HG03558 (cell line): ENCODE measurements around the gene CTIF.
"Not testable (repeated sequence)": the region's sequence is repeated elsewhere in the genome, so short reads cannot be mapped to it uniquely, and the experiment has no call there.

ENCODE experiments used
- ATAC-seq: cut with Tn5 transposase; IDR thresholded peaks from one replicate; pipeline ENCODE4 v1.9.1; 2021; ENCODE audit warnings: moderate number of reproducible peaks; ENCODE audit not compliant: unreplicated experiment; ENCODE audit errors: extremely low read depth

CTIF gene

DNA sequence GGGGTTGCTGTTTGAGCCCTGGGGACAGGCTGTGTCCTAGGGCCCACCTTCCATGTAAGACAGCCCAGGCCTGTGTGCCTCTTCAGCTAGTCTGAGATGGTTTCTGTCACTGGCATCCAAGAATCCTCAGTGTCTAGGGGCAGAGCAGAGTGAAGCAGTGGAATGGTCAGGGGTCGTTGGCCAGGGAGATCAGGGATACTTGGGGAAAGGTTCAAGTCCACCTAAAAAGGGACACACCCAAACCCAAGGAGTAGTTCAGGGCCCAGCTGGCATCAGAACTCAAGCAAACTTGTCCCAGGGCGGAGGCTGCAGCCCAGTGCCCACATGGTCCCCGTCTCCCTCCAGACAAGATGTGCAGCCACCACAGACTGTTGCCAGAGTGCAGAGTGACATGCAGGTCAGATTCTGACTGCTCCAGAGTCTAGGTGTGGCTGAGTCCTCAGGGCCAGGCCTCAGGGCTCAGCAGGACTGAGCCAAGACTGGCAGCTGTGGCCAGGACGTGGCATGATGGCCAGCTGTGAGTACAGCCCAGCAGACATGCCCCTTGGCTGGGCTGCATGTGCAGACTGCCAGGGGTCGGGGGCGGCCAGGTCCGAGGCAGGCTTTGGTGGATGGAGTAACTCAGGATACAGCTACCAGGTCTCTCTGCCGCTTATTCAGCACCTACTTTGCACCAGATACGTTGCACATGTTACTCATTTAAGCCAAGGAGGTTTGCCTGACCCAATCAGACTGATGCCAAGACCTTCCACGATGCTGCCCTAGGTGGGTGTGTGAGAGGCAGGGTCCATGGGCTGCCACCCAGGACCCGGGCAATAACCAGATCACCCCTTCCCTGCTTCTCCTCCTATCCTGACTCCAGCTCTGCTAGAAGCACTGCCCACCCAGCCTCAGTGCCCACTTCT lies 265.4 kb downstream of the CTIF start:
- ATAC-seq: no peak

DNA sequence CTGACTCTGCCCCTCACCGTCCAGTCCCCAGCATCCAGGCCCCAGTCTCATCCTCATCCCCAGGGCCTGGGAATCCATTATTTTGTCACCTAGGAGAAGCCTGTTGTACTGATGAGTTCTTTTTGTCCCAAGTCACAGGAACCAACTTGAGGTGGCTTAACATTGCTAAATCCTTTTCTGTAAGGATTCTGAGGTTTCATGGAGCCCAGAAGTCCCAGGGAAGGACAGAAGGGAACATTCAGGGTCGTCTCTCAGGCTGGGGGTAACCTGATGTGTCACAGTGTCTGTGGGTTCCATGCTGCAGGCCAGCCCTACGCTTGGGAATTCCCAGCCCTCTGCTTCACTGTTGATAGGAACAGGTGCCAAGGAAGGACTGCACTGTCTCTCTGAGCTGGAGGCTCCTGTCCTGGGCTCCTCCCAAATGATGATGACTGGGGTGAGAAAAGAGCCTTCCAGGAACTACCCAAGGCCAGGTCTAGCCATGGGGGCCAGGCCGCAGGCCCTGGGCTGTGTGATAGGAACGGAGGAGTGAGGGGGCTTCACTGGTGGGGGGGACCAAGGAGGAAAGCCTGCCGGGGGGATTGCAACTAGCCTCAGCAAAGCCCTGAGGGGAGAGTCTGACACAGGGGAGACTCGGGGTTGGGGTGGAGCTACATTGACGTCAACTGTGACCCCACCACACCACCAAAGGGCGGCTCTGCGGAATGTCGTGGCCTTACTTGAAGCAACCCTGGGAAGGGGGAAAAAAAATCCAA lies 266.2 kb downstream of the CTIF start:
- no peak for ATAC-seq

DNA sequence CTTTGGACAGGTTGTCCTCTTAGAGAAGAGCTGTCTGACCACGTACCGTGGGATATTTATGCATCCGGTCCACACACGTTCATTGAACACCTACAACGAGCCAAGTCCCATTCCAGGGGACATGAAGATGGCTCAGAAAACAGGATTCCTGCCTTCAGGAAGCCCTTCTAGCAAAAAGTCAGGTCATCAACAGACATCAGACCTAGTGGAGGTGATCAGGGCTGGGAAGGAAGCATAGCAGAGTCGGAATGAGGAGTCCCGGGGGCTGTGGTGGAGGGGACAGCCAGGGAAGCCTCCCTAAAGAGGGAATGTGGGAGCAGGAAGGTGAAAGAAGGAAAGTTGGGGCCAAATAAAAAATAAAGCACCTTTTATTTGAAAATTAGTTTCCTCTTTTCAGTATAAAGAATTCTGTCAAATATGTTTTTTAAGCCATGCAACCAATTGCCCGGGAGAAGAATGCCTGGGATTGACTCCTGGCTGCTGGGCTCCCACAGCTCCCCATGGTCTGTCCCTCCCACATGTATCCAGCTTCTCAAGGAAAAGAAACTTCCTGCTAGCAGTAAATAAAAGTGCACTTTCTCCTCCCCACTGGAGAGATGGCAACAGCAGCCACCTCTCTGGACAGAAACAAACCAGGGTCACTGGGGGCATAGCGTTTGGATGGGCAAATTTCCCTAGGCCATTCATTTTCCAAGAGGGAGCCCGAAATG lies 267.1 kb downstream of the CTIF start:
- no peak for ATAC-seq

DNA sequence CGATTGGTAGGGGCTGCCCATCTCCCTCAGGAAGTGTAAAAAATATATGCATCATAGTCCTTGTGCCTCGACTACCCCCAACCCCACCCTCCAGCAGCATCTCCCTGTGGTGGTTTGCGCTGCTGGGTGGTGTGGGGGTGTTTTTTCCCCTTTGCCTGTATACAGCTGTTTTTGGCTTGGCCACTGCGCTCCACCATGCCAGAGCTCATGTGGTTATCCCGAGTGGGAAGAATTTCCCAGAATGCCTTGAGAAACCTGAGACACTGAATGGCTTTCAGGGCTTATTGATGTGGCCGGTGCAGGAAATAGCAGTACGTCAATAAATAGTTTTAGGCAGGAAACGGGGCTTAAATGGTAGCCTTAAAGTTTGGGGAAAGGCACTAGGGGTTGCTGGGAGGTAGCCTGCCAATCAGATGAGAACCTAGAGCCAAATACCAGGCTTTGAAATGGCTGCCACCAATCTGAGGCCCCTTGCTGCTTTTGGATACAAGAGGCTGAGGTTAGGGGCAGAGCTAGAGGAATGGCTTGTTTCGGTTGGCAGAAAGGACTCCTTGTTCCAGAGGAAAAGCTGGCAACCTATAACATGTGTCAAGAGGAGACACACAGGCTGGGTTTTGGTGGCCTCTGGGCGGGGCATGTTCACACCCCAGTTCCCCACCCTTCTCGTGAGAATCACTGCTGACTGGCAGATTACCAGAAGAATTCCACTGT lies 267.9 kb downstream of the CTIF start:
- ATAC-seq: no peak

DNA sequence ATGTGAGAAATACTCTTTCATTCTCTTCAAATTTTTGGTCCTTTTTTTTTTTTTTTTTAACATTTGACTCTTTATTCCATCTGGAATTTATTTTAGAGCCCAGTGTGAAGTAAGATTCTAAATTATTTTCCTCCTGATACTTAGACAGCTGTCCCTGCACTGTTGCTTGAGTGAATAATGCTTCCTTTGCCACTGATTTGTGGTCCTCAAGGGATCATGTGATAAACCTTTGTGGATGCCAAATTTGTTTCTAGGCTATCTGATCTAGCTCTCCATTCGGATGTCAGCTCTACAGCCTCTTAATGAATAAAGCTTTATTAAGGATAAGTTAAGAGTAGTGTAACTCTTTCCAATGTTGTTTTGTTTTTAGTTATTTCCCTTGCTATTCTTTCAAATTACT lies 269.6 kb downstream of the CTIF start:
- no peak for ATAC-seq

DNA sequence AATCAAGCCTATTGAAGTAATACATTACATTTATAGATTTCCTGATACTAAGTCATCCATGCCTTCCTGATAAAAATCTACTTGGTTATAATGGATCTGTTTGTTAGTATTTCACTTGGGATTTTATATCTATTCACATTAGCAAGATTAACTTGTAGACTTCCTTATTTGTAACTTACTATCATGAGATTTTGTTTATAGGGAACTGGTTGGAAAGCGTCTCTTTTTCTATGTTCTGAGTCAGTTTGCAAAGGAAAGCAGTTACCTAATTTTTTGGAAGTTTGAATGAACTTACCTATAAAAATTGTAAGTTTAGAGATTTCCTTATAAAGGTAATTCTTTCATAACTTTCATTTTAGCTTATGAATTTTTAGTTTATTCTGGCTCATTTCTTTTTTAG lies 270.5 kb downstream of the CTIF start:
- no peak for ATAC-seq

DNA sequence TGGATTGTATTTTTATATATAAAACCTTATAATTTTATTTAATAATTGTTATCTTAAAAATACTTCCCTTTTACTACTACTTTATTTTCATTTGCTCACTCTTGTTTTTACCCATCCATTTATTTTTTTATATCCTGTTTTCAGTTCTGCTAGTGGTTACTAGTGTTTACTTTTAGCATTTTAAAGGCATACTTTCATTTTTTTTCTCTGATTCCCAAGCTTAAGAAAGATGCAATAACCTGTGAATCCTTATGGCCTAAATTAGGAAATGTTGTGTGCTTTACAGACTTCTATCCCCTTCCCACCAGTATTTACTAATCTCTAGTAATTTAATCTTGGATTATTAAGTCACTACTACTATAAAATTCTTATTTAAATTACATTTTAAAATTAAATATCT lies 272.0 kb downstream of the CTIF start:
- ATAC-seq: no peak

DNA sequence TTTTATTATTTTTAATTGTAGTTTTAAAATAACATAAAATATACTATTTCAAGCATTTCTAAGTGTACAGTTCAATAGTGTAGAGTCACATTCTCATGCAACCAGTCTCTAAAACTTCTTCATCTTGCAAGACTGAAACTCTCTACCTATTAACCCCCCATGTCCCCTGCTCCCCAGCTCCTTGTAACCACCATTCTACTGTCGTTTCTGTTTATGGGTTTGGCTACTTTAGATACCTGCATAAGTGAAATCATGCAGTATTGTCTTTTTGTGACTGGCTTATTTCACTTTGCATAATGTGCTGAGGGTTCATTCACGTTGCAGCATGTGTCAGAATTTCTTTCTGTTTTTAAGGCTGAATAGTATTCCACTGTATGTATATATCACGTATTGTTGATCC lies 272.6 kb downstream of the CTIF start:
- no peak for ATAC-seq

DNA sequence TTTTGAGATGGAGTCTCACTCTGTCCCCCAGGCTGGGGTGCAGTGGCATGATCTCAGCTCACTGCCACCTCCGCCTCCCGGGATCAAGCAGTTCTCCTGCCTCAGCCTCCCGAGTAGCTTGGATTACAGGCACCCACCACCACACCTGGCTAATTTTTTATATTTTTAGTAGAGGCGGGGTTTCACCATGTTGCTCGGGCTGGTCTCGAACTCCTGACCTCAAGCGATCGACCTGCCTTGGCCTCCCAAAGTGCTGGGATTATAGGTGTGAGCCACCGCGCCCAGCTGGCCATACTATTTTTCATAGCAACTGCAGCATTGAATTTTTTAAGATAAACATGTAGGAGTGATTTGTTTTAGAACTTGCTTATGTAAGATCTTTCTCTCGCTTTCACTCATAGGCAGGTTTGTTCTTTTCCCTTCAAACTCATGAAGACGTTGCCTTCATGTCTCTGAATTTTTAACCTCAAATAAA lies 273.2 kb downstream of the CTIF start:
- ATAC-seq: not testable (repeated sequence)

DNA sequence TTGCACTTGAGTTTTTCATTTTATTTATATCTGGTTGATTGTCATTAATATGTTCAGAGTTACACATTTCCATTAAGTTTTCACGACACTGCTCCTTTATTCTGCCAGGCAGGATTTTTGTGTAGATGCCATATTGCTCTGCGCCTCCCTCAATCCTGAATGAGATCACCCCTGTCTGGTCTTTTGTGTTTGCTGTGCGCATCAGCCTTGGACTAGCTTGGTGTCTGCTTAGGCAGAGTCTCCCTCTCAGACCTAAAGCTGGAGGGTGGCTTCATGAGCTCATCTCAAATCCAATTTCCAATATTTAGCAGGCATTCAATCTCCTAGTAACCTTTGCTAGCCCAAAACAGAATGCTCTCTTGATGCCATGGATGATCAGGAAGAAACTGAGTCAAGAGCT lies 274.5 kb downstream of the CTIF start:
- no peak for ATAC-seq

DNA sequence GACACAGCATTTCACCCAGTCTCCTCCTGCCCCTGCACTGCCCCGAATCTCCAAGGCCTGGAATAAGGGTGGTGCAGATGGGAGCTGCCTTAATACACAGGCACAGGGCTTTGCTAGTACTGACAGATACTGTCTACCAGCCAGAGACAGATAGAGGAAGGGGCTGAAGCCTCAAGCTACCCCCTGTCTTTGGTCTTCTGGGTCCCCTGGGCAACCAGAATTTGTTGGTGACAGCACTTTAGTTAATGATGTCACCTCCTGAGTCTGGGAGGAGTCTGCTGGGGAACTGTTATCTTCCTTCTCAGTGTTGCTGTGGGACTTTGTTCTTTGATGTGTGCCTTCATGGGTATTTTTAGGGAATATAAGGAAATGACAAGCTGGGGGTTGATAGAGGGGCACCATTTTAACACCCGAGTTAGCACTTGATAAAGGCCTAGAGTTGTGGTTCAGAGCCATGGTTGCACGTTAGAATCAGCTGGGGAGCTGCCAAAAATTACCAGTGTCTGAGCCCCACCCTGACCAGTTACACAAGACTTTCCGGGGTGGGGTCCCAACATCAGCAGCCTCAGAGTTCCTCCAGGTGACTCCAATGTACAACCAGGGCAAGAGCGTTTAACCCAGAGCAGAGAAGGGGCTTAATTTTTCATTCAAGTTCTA lies 275.1 kb downstream of the CTIF start:
- no peak for ATAC-seq

DNA sequence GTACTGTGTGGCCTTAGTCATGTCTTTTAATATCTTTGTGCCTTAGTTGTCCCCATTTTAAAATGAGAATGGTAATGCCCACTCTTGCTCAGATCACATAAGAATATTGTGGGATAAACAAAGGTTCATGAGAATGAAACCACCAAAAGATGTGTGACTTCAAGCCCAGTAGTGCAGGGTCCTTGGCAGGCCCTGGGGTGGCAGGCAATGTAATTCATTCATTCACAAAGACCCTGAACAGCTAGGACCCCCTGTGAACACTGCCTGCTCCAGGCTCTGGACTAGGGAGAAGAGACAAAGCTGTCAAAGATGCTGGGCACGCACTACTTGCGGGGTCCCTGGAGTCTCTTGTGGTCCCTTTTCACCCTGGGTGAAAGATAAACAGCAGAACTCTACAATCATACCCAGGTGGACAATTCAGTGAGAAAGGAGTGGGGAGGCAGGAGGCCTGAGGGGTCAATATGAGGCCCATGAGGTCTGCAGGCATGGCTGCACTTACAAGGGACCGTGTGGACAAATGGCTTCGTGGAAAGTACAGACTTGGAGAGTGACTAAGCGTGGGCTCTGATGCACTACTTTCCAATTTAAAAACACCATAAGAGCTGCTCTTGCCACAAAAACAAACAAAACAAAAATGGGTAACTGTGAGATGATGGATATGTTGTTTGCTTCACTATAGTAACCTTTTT lies 275.8 kb downstream of the CTIF start:
- ATAC-seq: no peak

DNA sequence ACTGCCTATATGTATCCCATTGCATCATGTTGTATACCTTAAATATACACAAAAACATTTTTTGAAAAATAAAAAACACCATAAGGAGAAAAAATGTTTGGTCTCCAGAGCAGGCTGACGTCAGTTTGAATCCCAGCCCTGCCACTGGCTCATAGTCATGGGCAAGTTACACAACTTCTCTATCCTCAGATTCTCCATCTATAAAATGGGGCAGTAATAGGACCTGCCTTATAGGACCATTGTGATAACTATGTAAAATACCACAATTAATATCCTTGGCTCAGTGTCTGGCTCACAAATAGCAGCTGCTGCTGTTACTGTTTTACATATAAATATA lies 276.3 kb downstream of the CTIF start:
- ATAC-seq: no peak

DNA sequence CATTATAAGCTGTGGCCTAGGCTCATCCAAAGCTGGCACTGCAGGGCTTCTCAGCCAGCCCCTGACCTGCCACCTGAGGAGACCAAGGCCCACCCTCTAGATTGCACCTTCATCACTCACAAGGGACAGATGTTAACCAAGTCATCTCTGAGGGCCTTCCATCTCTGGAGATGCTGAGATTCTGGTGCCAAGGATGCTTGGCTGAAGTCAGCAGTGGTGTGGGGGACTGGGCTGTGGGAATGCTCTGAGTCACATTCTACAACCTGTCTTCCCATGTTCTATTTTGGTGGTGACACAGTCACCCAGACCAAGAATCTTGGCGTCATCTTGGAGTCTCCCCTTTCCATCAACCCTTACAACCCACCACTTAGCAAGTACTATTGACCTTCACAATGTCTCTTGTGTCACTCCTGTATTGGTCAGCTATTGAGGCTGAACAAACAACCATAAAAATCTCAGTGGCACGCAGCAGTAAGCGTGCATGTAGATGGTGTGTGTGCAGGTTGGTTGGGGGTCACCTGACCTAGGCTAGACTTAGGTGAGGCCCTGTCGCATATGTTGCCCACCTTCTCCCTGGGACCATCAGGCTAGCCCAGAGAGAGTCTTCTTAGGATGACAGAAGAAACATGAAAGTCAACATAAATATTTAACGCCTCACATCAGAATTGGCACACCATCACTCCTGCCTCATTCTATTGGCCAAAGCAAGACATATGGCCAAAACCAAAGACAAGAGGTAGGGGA lies 276.9 kb downstream of the CTIF start:
- ATAC-seq: no peak

DNA sequence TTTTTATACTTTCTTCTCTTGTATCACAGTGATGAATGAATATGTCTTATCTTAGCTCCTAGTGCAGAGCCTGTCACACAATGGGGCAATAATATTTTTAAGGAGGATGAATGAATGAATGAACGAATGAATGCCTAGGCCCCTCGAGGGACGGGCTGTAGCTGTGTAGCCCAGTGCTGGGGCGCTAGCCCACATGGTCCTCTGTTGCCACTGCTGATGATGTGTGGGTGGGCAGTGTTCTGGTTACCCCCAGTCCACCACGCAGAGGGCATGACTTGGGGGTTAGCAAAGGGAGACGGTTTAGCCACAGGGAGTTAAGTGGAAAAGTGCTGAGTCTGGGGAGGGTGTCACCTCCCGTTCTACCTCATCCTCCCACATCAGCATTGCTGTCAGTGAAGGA lies 277.7 kb downstream of the CTIF start:
- no peak for ATAC-seq

DNA sequence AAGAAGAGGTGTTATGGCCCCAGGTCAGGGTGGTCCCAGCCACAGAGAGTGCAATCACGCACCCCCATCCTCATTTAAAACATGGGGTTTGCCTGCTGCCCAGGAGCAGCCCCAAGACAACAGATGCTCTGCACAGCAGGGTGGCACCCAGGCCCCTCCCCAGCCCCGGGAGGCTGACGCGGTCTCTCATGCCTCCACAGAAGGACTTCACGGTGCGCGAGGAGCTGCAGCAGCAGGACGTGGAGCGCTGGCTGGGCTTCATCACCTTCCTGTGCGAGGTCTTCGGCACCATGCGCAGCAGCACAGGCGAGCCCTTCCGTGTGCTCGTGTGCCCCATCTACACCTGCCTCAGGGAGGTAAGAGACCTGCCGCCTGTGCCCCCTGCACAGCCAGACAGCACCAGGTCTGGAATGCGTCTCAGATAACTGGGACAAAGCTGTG lies 278.2 kb downstream of the CTIF start:
- no peak for ATAC-seq

DNA sequence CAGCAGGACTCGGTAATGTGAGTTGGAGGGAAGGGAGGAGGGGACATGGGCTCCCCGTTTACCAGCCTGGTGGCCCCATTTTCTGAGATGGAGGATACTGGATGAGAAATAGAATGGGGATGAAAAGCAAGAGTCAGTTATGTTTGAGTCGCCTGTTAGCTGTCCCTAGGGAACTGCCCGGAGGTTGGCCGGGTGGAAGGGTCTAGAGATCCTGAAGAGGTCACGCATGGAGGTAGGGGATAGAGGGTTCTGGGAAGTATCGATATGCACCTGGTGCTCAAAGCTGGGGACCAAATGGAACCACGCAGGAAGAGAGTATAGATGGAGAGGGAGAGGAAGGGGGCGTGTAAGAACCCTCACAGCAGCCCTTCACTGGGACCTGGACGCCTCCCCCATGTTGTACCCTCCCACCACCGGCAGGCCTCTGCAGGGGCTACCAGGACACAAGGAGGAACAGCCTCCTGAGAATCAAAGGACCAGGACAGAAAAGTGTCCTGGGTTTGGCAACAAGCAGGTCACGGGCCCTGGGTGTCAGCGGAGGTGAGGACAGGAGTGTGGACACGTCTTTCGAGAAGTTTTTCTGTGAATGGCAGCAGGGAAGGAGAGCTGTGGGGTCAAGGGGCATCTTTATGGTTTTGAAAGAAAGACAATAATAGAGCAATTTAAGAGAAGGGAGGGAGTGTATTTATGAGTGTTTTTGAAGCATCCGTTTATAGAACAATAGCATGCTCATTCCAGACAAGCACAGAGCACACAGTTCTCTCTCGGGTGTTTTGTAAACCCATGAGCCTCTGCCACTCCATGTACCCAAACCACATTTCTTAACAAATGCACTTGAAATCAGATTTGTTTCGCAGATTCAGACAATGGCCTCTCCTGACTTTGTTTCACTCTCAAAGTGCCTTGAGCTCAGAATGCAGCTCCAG lies 279.8 kb downstream of the CTIF start:
- no peak for ATAC-seq

DNA sequence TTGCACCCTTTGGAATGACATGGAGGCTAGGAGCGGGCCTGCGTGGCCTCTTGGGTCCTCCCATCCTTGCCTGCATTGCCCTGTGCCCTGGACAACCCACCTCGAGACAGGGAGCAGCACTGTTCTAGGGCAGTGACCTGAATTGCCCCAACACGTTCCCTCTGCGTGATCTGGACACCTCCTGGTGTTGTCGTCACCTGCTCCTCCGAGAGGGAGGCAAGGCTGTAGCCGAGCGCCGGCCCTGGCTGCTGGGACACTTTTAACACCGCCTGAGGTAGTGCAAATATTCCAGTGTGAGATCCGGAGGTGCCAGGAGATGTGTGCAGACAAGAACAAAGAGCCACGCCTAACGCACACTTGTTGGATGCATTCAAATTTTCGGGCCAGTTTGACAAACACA lies 280.4 kb downstream of the CTIF start:
- ATAC-seq: no peak
